CD1c-positive myeloid dendritic cell (primary cell): ENCODE data around the gene TNFRSF18.

Experiments used
- DNase-seq: peaks from one replicate; pipeline ENCODE4 v3.0.0-alpha.2; 2016; ENCODE audit errors: extremely low spot score

Gene TNFRSF18

DNA sequence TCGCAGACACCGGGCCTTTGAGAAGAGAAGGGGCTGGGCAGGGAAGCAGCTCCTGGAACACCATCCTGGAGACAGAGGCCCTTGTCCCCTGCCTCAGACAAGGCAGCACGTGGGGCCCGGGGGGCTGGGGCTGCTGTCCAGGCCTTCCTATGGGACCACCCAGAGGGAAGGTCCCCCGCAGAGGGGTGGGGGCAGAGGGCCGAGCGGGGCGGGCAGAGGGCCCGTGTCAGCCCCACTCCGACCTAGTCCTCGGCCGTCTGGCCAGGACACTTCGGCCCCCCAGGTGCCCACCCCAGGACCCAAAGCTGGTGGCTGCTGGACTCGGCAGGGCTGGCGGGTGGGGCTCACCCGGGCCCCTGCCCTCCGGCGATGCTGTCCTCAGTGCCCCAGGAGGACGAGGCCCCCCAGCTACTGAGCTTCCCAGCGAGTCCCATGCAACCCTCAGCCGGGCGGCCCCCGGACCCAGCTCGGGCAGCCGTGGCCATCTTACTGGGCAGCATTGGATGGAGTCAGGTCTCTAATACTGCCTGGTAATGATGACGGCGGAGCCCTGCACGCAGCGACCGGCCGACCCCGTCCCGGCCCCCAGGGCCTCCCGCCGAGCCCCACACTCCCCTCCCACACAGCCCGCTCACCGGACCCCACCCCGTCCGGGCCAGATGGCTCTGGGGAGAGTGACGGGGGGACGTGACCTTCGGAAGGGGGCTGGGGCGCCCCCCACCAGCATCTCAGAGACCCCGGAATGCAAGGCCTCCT lies 39.6 kb downstream of the TNFRSF18 start:
- DNase-seq = no peak

GRCh38 chr1:1165900-1166421 lies 40.4 kb downstream of the TNFRSF18 start:
- no peak for DNase-seq

DNA sequence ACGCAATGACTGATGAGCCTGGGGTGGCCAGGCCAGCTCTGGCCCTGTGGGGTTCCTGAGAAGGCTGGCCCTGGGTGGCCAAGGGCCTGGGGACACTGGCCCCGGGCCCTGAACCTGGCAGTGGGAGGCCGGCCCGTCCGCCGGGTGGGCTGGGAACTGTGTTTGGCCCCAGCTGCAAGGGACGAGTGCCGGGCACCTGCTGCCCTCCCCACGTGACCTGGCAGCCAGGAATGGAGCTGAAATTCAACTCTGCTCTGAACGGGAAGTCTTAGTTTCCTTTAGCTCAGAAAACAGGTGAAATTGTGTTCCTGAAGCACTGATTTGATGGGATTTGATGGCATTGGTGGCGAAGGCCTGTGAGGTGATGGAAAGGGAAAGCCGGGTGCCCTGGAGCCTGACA lies 40.9 kb downstream of the TNFRSF18 start:
- DNase-seq = no peak

GRCh38 chr1:1164701-1165451 lies 41.5 kb downstream of the TNFRSF18 start:
- no peak for DNase-seq

DNA sequence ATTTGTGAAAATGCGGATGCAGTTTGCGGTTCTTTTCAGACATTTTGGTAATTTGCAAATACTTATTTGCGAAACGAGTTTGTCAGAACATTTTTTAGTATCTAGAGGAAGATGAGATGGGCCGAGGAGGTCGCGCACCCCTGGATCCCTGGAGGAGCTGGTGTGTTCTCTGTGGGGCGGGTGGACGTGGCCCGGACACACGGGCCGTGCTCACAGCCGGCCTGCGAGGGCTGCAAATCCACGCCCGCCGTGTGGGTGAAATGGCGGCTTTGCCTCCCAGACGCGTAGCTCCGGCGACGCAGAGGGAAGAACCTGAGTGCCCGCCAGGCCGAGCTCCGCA lies 42.1 kb downstream of the TNFRSF18 start:
- no peak for DNase-seq

DNA sequence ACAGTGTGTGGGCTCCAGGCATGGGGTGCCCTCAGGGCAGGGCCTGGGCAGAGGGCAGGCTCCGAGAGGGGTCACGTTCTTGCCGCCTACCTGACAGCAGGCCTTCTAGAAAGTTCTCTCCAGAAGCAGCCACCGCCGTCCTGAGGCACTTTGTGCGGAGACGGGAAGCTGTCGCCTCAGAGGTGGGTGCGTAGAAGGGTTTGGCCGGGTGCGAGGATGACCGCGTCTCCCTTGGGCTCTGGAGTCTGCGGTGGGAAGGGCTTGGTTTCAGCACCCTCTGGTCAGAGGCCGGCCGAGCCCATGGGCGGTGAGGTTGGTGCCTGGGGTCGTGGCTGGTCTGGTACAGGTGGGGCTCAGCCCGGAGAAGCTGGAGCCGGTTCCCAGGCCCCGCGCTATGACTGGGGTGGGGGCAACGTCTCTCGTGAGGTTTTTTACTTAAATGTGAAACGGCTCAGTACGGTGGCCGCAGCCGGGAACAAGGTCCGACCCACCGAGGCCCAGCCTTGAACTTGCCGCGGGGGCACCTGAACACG lies 42.8 kb downstream of the TNFRSF18 start:
- no peak for DNase-seq

GRCh38 chr1:1162597-1163537 lies 43.5 kb downstream of the TNFRSF18 start:
- DNase-seq = no peak

GRCh38 chr1:1161683-1162079 lies 44.7 kb downstream of the TNFRSF18 start:
- no peak for DNase-seq

- DNase-seq = no peak
Observed at GRCh38 chr1:1161078-1161682, 45.2 kb downstream of the TNFRSF18 start.

DNA sequence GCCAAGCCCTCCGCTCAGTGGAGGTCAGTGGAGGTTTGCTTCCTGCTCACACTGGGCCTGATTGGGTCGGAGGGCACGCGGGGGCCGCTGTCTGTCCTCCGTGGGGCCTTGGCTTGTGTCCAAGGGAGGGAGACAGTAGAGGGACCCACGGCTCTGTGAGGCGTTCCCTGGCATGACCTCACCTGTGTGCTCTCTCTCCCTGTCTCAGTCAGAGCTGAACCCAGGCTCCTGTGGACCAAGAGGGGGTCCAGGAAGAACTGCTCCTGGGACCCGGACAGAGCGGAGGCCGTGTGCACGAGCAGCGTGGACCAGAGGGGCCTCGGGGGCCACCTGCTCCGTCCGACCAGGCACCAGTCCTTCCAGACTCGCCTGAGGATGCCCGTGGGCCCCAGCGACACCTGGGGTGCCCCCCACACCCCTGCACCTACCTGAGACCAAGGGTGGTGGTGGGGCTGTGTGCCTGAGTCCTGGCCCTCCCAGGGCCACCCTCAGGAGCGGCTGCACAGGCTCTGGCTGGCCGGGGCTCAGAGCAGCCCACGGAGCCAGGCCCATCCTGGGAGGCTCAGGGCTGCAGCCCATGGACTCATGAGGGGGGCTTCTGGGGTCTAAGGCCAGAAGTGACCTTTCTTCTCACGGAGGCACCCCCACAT lies 46.0 kb downstream of the TNFRSF18 start:
- no peak for DNase-seq

DNA sequence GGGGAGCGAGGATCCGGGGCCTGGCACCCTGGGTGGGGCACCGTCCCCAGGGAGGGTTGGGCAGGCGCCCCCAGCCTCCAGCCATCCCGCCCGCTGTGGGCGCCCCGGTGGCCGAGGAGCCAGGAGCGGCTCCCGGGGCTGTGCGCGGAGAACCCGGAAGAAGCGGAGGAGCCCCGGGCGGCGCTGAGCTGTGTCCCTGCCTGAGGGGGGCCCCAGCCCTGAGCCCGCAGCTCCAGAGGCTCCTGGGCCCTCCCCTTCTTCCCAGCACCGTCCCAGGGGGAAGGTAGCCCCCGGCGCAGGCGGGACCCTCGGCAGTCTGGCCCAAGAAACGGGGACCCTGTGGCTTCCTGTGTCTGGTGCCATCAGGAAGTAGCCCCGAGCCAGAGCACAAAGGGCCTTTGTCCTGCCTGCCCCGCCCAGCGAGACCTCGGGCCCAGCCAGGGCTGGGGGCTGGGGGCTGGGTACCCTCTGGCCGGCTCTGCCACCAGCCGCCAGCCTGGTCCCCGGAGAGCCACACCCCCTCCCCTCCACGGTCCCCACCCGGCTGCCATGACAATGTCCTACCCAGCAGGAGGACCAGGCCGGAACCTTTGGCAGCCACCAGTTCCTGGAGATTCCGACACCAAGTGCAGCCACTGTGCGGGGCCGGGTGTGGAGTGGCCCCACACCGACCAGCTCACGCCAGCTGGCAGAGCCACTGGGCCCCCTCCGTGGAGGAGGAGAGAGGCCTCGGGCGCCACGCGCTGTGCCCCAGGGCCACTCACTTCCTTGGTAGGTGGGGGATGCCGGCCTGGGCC lies 48.3 kb downstream of the TNFRSF18 start:
- DNase-seq = peak; percentile 31

DNA sequence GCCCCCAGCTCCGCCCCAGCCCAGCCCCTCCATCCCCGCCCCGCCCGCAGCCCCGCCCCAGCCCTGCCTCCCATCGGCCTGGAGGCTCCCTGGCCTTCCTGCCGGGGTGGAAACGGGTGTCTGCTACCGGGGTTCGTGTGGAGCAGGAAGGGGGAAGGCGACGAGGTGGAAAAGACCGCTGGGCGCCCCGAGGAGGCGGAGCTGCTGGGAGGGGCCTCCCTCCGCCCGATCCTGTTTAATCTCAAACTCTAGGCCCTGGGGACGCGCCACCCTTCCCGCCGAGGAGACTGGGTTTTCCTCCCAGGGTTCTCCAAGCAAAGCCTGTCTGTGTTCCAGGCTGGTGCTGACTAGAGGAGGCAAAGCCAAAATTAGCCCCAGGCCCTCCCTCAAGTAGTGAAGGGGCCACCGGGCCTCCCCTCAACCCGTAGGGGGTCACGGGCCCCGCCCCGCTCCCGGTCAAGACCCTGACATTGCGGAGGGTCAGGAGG lies 48.9 kb downstream of the TNFRSF18 start:
- DNase-seq = peak; percentile 77

GRCh38 chr1:1157033-1157365 lies 49.4 kb downstream of the TNFRSF18 start:
- no peak for DNase-seq

- DNase-seq = no peak
Observed at GRCh38 chr1:1156140-1157032, 50.0 kb downstream of the TNFRSF18 start.

GRCh38 chr1:1155258-1155657 lies 51.1 kb downstream of the TNFRSF18 start:
- no peak for DNase-seq

- DNase-seq = no peak
Observed at GRCh38 chr1:1153874-1154273, 52.5 kb downstream of the TNFRSF18 start.
